Esophagus muscularis mucosa (tissue), 3 donors: ENCODE results near the gene MDGA2.

Experiments
- EP300 ChIP-seq: sonication (generic); formaldehyde crosslinking; IDR thresholded peaks from one replicate; pipeline ENCODE4 v1.6.1; 2017; ENCODE audit warnings: antibody characterized with exemption
- TF ChIP-seq, protein P1 (sequence below), 3 experiments: fragments of 200-600 bp in 2 of 3; fragments of 450-650 bp in 1 of 3; sonication (generic) in 2 of 3; IDR thresholded peaks; one replicate each; pipeline ENCODE4 v1.5.1; 2017 to 2019; ENCODE audit warnings: antibody characterized with exemption in 3 of 3, mild to moderate bottlenecking in 2 of 3, moderate library complexity in 1 of 3

DNA sequence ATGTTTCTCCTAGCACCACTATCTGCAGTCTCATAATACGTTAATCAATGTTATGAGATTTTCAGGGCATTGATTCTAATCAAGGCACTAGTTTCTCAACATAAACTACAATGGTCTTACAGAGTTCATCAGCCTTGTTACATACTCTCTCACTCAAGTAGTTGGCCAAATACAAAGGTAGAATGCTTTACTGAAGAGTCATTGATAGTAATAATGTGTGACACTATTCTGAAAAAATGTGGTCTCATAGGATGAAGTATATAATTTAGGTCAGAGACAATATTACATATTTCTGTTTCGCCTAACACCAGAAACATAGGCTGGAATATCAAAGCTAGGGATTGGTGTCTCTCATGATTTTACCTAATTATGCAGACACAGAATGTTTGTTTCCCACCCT lies 35.2 kb upstream of the MDGA2 start:
- TF ChIP-seq, protein P1, sequence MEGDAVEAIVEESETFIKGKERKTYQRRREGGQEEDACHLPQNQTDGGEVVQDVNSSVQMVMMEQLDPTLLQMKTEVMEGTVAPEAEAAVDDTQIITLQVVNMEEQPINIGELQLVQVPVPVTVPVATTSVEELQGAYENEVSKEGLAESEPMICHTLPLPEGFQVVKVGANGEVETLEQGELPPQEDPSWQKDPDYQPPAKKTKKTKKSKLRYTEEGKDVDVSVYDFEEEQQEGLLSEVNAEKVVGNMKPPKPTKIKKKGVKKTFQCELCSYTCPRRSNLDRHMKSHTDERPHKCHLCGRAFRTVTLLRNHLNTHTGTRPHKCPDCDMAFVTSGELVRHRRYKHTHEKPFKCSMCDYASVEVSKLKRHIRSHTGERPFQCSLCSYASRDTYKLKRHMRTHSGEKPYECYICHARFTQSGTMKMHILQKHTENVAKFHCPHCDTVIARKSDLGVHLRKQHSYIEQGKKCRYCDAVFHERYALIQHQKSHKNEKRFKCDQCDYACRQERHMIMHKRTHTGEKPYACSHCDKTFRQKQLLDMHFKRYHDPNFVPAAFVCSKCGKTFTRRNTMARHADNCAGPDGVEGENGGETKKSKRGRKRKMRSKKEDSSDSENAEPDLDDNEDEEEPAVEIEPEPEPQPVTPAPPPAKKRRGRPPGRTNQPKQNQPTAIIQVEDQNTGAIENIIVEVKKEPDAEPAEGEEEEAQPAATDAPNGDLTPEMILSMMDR (IDR thresholded peaks at IDR 0.05) = no peak
- no peak for TF ChIP-seq EP300
